Heart left ventricle (tissue), 13 donors: ENCODE data around the gene HOXB2.

Experiments used
- CTCF ChIP-seq, 12 donors: fragments of 200-600 bp; sonication (generic) in 4 of 12; IDR thresholded peaks; one replicate each; pipeline versions ENCODE4 v1.5.0 to v1.8.0; 2018 to 2022; ENCODE audit warnings: antibody characterized with exemption in 12 of 12, mild to moderate bottlenecking in 5 of 12
- POLR2A ChIP-seq, 2 donors: fragments of 450-650 bp; IDR thresholded peaks; one replicate each; pipeline ENCODE4 v1.6.1; 2017; ENCODE audit warnings: antibody characterized with exemption in 2 of 2, mild to moderate bottlenecking in 2 of 2, moderate library complexity in 2 of 2
- donor health status: ischemic (EF 13 %, LVEDD 7.1; RV severe dilation, severe dysfunction).
- donor health status: DM: no; HTN: yes; CAD: no.
- donor health status: DM: no; HTN: no; CAD: no.
- donor health status: ischemic (EF 25% LVEDD 6.9; RV normal size, moderate dysfunction).
- donor health status: ischemic (EF 25% LVEDD 5.7; RV mildly dilated, moderate dysfunction).
- donor health status: ischemic (EF 35%, LVEDD 5.7; RV mildly dilated, moderate dysfunction).
- donor health status: nonischemic (EF 11% LVEDD 7.7; RV severe dilation, severe dysfunction).
- donor health status: DM: yes; HTN: yes; CAD: no.
- donor health status: PGD.
- donor health status: ischemic (EF 29% LVEDD 5.4; RV normal size, mild dysfunction).
- donor health status: nonischemic (EF 23%, LVEDD 6.1; RV moderate dilation, normal function).

DNA sequence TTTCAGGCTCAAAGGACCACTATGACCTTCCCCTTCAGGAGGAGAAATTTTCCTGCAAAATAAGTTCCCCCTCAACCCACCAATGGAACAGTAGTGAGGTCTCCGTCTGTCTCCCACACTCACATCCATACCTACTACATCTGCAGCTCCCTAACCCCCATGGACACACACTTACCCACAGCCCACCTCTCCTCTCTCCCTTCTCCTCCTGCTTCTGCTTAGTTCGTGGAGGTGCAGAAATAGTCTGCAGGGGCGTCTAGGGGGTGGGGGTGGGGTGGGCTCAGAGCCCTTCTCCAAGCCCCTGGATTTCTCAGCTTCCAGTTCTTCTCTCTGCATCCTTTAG is 24.3 kb upstream of the HOXB2 start:
- no peak for TF ChIP-seq POLR2A (IDR thresholded peaks at IDR 0.05)
- no peak for TF ChIP-seq CTCF (IDR thresholded peaks at IDR 0.05)
